HCT116 (cell line): Measurements from ENCODE around the gene BICD1. TPM values are rescaled to one million over a fixed set of nuclear protein-coding genes. Genes with fewer than 3 reads are reported as not detected.

Experiments used
- ATAC-seq: fragments of 200-7000 bp; cut with Tn5 transposase; 2 replicates; pipeline ENCODE4 v1.9.1; 2020; ENCODE audit warnings: mild to moderate bottlenecking, moderate library complexity
- BruUV-seq: library from RNA; stranded (reverse); fragments of 400-500 nt; replicated peaks from 2 replicates; lab custom pipeline; 2021; lab: Mats Ljungman, UMichigan
- CTCF ChIA-PET: fragments of 300-600 bp; sonication (Branson Sonifier 250); formaldehyde crosslinking; loops from one replicate; lab custom pipeline; 2021; ENCODE audit warnings: antibody characterized with exemption; lab: Charles Lee
- POLR2A ChIA-PET: fragments of 300-600, 350-600 bp; sonication (Branson Sonifier 250); formaldehyde crosslinking; loops from one replicate; lab custom pipeline; 2021; ENCODE audit warnings: antibody characterized with exemption; lab: Charles Lee
- RAD21 ChIA-PET, 2 experiments: fragments of 300-600 bp; sonication (Branson Sonifier 250); formaldehyde crosslinking; loops; one replicate each; lab custom pipeline; 2023; ENCODE audit warnings: low total read pairs in 2 of 2; ENCODE audit not compliant: uncharacterized antibody in 2 of 2, unreplicated experiment in 2 of 2, low non-redundant PET in 1 of 2; lab: Charles Lee
- DNase-seq: peaks from one replicate; pipeline ENCODE4 v3.0.0-alpha.2; 2010; ENCODE audit warnings: low read depth, low spot score
- H2AFZ ChIP-seq: fragments of 200-600 bp; shearing (Covaris generic), sonication (generic); 2 replicates; pipeline ENCODE4 v1.6.1; 2017; ENCODE audit warnings: low read depth, mixed run types, mixed read lengths, antibody characterized with exemption, low read length; ENCODE audit not compliant: poor library complexity, severe bottlenecking
- H3K27ac ChIP-seq: 2 replicates; pipeline ENCODE4 v1.5.1; 2012; ENCODE audit warnings: low read depth, low read length
- H3K27me3 ChIP-seq: fragments of 200-600 bp; sonication (generic); 2 replicates; pipeline ENCODE4 v1.6.1; 2016; ENCODE audit warnings: mixed run types, low read length, mixed read lengths; ENCODE audit not compliant: insufficient read depth
- H3K36me3 ChIP-seq, 2 experiments: fragments of 200-500 bp in 1 of 2; fragments of 200-600 bp in 1 of 2; sonication (Bioruptor generic) in 1 of 2; sonication (generic) in 1 of 2; 2 replicates each; pipeline versions ENCODE4 v1.5.1 to v1.6.1; 2014 to 2016; ENCODE audit warnings: low read length in 2 of 2, inconsistent platforms in 1 of 2, mixed read lengths in 1 of 2, mixed run types in 1 of 2; ENCODE audit not compliant: insufficient read depth in 2 of 2, control insufficient read depth in 1 of 2
- H3K4me1 ChIP-seq, 2 experiments: fragments of 200-600 bp in 1 of 2; sonication (generic) in 1 of 2; 2 replicates each; pipeline versions ENCODE4 v1.5.1 to v1.6.1; 2012 to 2017; ENCODE audit warnings: low read length in 2 of 2, inconsistent platforms in 1 of 2, mild to moderate bottlenecking in 1 of 2, mixed read lengths in 1 of 2, mixed run types in 1 of 2, moderate library complexity in 1 of 2; ENCODE audit not compliant: insufficient read depth in 2 of 2, control insufficient read depth in 1 of 2
- H3K4me2 ChIP-seq: fragments of 200-600 bp; sonication (generic); 2 replicates; pipeline ENCODE4 v1.6.1; 2017; ENCODE audit warnings: mixed run types, low read length, mixed read lengths
- H3K4me3 ChIP-seq, 2 experiments: fragments of 200-600 bp in 1 of 2; sonication (generic) in 1 of 2; replicated peaks in 1 of 2; 2 replicates each; pipeline ENCODE4 v1.5.1; 2011 to 2016; ENCODE audit warnings: low read length in 2 of 2, control low read depth in 1 of 2, low read depth in 1 of 2, mild to moderate bottlenecking in 1 of 2, mixed read lengths in 1 of 2, mixed run types in 1 of 2
- H3K79me2 ChIP-seq: fragments of 200-600 bp; sonication (generic); 2 replicates; pipeline ENCODE4 v1.6.1; 2017; ENCODE audit warnings: mild to moderate bottlenecking, mixed run types, low read length, moderate library complexity, mixed read lengths; ENCODE audit not compliant: insufficient read depth
- H3K9ac ChIP-seq: fragments of 200-600 bp; sonication (generic); 2 replicates; pipeline ENCODE4 v1.6.1; 2016; ENCODE audit warnings: low read length, mixed read lengths
- H3K9me2 ChIP-seq: fragments of 200-600 bp; sonication (generic), shearing (Covaris generic); 2 replicates; pipeline ENCODE4 v1.6.1; 2017; ENCODE audit warnings: mixed run types, mild to moderate bottlenecking, moderate library complexity; ENCODE audit not compliant: insufficient read depth
- H3K9me3 ChIP-seq, 2 experiments: fragments of 200-500 bp in 1 of 2; fragments of 200-600 bp in 1 of 2; sonication (Bioruptor generic) in 1 of 2; sonication (generic) in 1 of 2; 2 replicates each; pipeline ENCODE4 v1.6.1; 2014 to 2017; ENCODE audit warnings: low read length in 2 of 2, mixed read lengths in 2 of 2, inconsistent platforms in 1 of 2, low read depth in 1 of 2, mild to moderate bottlenecking in 1 of 2, mixed run types in 1 of 2, moderate library complexity in 1 of 2; ENCODE audit not compliant: control insufficient read depth in 1 of 2, insufficient read depth in 1 of 2
- H4K20me1 ChIP-seq: fragments of 200-600 bp; sonication (generic), shearing (Covaris generic); 2 replicates; pipeline ENCODE4 v1.6.1; 2017; ENCODE audit warnings: mixed run types, mild to moderate bottlenecking, moderate library complexity; ENCODE audit not compliant: insufficient read depth
- ATF3 ChIP-seq: IDR thresholded peaks from 2 replicates; pipeline ENCODE4 v1.6.1; 2012
- CBX3 ChIP-seq: IDR thresholded peaks from 2 replicates; pipeline ENCODE4 v1.6.1; 2012; ENCODE audit warnings: low read depth
- CEBPB ChIP-seq: IDR thresholded peaks from 2 replicates; pipeline ENCODE4 v1.6.1; 2012; ENCODE audit warnings: low read depth
- CTCF ChIP-seq, 3 experiments: fragments of 200-600 bp in 1 of 3; sonication (generic) in 1 of 3; IDR thresholded peaks in 2 of 3; conservative IDR thresholded peaks in 1 of 3; 2 replicates each; pipeline ENCODE4 v1.5.1; 2012 to 2017; ENCODE audit warnings: low read depth in 2 of 3, low read length in 2 of 3, antibody characterized with exemption in 1 of 3, borderline replicate concordance in 1 of 3, control low read depth in 1 of 3, mild to moderate bottlenecking in 1 of 3, mixed read lengths in 1 of 3, mixed run types in 1 of 3, moderate library complexity in 1 of 3; ENCODE audit not compliant: insufficient read depth in 1 of 3
- EGR1 ChIP-seq: IDR thresholded peaks from 2 replicates; pipeline ENCODE4 v1.6.1; 2012; ENCODE audit warnings: low read depth
- ELF1 ChIP-seq: IDR thresholded peaks from 2 replicates; pipeline ENCODE4 v1.6.1; 2012; ENCODE audit warnings: low read depth, borderline replicate concordance
- FOSL1 ChIP-seq: IDR thresholded peaks from 2 replicates; pipeline ENCODE4 v1.6.1; 2012; ENCODE audit warnings: low read depth
- JUND ChIP-seq: IDR thresholded peaks from 2 replicates; pipeline ENCODE4 v1.6.1; 2012
- POLR2A ChIP-seq: IDR thresholded peaks from 2 replicates; pipeline ENCODE4 v1.7.0; 2011; ENCODE audit warnings: borderline replicate concordance; ENCODE audit not compliant: insufficient read depth, insufficient read length; ENCODE audit errors: extremely low read depth
- POLR2AphosphoS5 ChIP-seq: IDR thresholded peaks from 2 replicates; pipeline ENCODE4 v1.6.1; 2011; ENCODE audit warnings: mild to moderate bottlenecking, low read depth, low read length, moderate library complexity
- RAD21 ChIP-seq: IDR thresholded peaks from 2 replicates; pipeline ENCODE4 v1.6.1; 2012; ENCODE audit warnings: low read depth, mild to moderate bottlenecking
- SRF ChIP-seq: IDR thresholded peaks from 2 replicates; pipeline ENCODE4 v1.6.1; 2012; ENCODE audit warnings: low read depth
- ZBTB33 ChIP-seq: IDR thresholded peaks from 2 replicates; pipeline ENCODE4 v1.6.1; 2011; ENCODE audit warnings: mild to moderate bottlenecking, low read length, moderate library complexity; ENCODE audit not compliant: insufficient replicate concordance; ENCODE audit errors: extremely low read depth
- ZFX ChIP-seq: fragments of 450-650 bp; IDR thresholded peaks from 2 replicates; pipeline ENCODE4 v1.6.1; 2017
- ZNF274 ChIP-seq: fragments of 200-500 bp; sonication (Bioruptor generic); IDR thresholded peaks from 2 replicates; pipeline ENCODE4 v1.6.1; 2014; ENCODE audit warnings: mild to moderate bottlenecking, low read depth, low read length, inconsistent platforms
- intact Hi-C: fragments of 100-400 bp; cut with micrococcal nuclease; formaldehyde crosslinking; loops from 2 replicates; pipeline ENCODE4 v1.10.0; 2022
- total RNA-seq: library from RNA; stranded (reverse); gene quantifications from one replicate; pipeline ENCODE4 v1.2.1, GENCODE V29; 2021; ENCODE audit not compliant: unreplicated experiment

BICD1 gene
- total RNA-seq, 1 experiment from 2014 or later = 32.5 TPM

GRCh38 chr12:32334371-32334777 is 227.7 kb downstream of the BICD1 start:
- intact Hi-C loops = no loop called here
- no peaks in the 10 kb centered on the region for H3K9me2 ChIP-seq
- no peak overlapping the region for H2AFZ ChIP-seq
- no peaks in the 10 kb centered on the region for H4K20me1 ChIP-seq
- no peaks in the 10 kb centered on the region for H3K27me3 ChIP-seq
- H3K4me2 ChIP-seq = no peak overlapping the region
- no TSS peak for BruUV-seq
- POLR2A ChIA-PET = no interaction called here
- RAD21 ChIA-PET = no interaction called here
- no peaks in the 10 kb centered on the region for H3K9me3 ChIP-seq
- no peak overlapping the region for H3K27ac ChIP-seq
- no peak overlapping the region for H3K9ac ChIP-seq
- H3K4me3 ChIP-seq = no peak overlapping the region
- CTCF ChIA-PET = interaction anchor here (1.7 kb wide), 1 partner anchor 681 kb away, joined by 7 read pairs; no protein-coding TSS in a partner anchor
- ATAC-seq = no peak
- no peaks in the 10 kb centered on the region for H3K79me2 ChIP-seq
- H3K4me1 ChIP-seq = no peaks in the 10 kb centered on the region
- TF ChIP-seq POLR2AphosphoS5 (no peak), CEBPB (no peak), EGR1 (no peak), JUND (no peak), ZNF274 (no peak), RAD21 (no peak), ELF1 (no peak), FOSL1 (no peak), POLR2A (no peak), SRF (no peak), CTCF (IDR thresholded peaks at IDR 0.05 in 2 of 3, conservative IDR thresholded peaks at IDR 0.05 in 1 of 3; ENCODE audit: borderline replicate concordance in 1 of 3, insufficient read depth in 1 of 3, low read depth in 2 of 3, low read length in 2 of 3) (no peak), ZBTB33 (no peak), ATF3 (no peak), ZFX (no peak), CBX3 (no peak)
- peaks cover 0 to 4% of the 10 kb centered on the region in 2 experiments; a peak in 1 of 4 replicates for H3K36me3 ChIP-seq
- DNase-seq = no peak
